ENCODE measurements around the gene LYZL2.
A peak's percentile ranks its signal among the peaks of the same experiment; 100 is the strongest.
"Not testable (repeated sequence)": the region's sequence is repeated elsewhere in the genome, so short reads cannot be mapped to it uniquely, and the experiment has no call there.

LYZL2 gene

GRCh38 chr10:30629653-30630052, at the start of gene LYZL2:
LYZL2 (minus strand) TSS chr10:30629753; CDS start chr10:30626915, 2,838 bp downstream.
- no peak for DNase-seq

DNA sequence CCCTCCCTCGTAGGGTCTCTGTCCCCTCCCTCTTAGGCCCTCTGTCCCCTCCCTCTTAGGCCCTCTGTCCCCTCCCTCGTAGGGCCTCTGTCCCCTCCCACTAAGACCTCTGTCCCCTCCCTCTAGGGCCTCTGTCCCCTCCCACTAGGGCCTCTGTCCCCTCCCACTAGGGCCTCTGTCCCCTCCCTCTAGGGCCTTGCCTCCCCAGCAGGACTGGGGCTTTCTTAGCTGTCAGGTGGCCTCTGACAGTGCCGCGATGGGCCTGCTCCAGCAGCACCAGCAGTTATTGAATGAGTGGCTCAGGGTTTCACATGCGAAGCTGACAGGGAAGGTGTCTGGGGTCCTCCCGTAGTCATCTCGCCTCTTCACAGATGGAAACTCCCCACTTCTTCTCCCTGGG, 48.1 kb upstream of the LYZL2 start:
- not testable (repeated sequence) for DNase-seq

- not testable (repeated sequence) for DNase-seq
Measured at GRCh38 chr10:30677146-30677545, 47.6 kb upstream of the LYZL2 start.

DNA sequence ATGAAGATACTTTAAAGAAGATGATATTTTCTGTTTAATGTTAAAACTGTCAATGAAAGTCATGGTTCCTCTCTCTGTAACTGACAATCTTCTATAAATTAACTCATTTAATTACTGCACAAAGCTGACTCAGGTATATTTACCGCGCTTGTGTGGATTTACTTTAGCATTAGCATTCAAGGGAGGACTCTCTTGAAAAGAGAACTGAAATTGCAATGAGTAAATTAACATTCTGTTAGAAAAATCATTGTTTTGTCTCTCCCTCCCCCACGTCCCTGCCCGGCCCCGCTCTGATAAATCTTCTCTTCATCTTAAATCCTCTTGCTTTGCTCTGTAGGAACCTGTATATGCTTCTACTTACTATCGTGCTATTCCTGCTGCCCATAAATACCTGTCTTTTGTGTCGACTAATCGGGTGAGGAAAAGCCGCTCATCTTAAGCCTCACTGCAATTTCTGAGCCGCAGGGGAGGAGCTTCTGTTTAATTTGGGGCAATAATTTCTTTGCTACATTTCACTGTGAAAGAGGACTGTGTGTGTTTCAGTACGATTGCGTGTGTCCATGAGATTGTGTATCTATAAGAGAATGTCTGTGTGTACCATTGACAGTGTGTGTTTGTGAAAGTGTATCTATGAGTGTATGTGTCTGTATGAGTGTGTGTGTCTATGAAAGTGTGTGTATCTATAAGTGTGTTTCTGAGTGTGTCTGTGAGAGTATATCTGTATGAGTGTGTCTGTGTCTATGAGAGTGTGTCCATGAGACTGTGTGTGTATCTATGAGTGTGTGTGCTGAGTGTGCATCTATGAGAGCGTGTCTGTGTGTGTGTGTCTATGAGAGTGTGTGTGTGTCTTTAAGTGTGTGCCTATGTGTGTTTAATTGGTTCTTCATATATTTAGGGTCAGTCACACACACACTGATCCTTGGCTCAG, 46.5 kb upstream of the LYZL2 start:
- no peak for DNase-seq

DNA sequence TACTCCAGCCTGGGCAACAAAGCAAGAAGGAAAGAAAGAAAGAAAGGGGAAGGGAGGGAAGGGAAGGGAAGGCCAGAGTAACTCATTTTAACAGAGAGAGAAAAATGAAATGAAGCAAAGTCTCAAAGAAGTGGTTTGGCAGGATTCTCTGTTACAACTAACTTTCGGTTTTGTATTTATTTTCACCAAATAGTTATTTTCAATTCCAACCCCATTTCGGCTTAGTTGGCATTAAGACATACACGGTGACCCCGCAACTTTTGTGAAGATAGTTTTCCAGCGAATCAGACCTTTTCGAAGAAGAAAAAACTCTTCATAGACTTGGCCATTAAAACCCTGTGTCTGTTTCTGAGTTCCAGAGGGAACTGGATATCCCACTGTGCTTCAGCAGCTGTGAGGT, 45.2 kb upstream of the LYZL2 start:
- no peak for DNase-seq

GRCh38 chr10:30673262-30673661, 43.7 kb upstream of the LYZL2 start:
- not testable (repeated sequence) for DNase-seq

DNA sequence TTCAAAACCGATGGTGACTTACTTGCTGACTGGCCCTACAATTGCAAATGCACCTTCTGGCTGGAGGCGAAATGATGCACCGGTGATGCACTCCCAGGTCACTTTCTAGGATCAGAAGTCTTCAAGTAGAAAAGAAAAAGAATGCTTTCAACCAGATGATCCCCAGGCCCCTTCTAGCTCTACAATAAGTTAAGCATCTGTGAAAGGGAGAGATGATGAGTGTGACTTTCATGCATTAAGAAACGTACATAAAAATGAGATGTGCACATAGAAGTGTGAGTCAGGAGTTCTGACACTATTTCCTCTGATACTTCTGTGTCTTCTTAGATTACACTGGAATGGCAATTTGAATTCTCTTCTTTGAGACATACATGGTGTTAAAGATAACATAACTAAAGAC, 42.8 kb upstream of the LYZL2 start:
- DNase-seq = not testable (repeated sequence)

GRCh38 chr10:30671026-30671616, 41.6 kb upstream of the LYZL2 start:
- peak; percentile 54 for DNase-seq

DNA sequence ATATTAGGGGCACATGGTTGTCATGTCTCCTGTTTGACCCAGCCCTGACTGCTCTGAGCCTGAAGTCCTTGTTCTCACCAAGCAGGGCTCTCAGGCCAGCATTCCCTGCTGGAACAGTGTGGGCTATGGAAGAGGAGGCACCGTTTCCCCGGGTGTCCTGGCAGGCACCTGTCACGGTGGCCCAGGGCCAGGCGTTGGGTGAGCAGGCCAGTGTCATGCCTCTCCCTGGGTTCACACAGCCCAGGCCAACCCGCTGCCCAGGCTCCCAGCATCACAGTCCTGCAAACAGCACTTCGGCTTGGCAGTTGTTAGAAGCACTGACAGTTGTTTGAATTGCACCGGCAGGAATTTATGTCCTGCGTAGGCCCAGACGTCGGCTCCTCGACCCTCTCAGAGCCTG, 38.4 kb upstream of the LYZL2 start:
- not testable (repeated sequence) for DNase-seq

- not testable (repeated sequence) for DNase-seq
Measured at GRCh38 chr10:30663403-30663802, 33.9 kb upstream of the LYZL2 start.

DNA sequence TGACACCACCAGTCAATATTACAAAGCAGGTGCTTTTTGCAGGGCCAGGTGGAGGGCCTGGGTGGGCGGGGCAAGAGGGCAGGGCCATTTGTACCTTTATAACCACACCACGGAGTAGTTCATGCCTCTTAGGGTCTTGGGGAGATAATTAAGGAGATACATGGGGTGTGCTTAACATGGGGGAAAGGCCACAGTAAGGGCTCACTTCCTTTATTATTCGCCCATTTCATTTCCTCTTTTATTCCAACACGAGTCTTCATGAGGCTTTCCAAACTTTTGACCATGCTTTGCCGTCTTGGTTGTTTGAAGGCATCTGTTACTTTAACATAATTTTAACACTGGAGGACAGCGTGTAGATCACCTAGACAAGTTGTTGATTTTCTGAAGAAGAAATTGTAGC, 33.3 kb upstream of the LYZL2 start:
- DNase-seq = no peak

GRCh38 chr10:30660314-30660713, 30.8 kb upstream of the LYZL2 start:
- DNase-seq = not testable (repeated sequence)

DNA sequence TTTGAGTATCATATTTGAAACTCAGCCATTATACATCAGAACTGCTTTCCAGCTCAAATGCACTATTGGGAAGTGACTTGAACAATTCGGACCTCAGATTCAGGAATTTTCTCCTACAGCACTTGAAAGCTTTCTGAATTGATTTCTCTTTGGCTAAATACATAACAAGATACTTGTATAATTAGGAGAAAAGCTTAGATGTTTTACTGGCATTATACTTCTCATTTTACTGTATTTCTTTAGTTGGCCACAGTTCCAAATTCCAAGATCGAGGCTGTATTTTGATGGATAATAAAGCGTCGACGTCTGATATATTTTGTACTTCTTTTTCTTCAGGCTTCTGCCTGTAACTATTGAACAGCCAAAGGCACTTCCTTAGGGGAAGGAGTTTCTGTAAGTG, 26.7 kb upstream of the LYZL2 start:
- no peak for DNase-seq

GRCh38 chr10:30655001-30655400, 25.4 kb upstream of the LYZL2 start:
- DNase-seq = not testable (repeated sequence)

GRCh38 chr10:30651470-30652397, 22.2 kb upstream of the LYZL2 start:
- DNase-seq = not testable (repeated sequence)

GRCh38 chr10:30647089-30647488, 17.5 kb upstream of the LYZL2 start:
- DNase-seq = no peak

GRCh38 chr10:30645340-30645827, 15.8 kb upstream of the LYZL2 start:
- DNase-seq = no peak

DNA sequence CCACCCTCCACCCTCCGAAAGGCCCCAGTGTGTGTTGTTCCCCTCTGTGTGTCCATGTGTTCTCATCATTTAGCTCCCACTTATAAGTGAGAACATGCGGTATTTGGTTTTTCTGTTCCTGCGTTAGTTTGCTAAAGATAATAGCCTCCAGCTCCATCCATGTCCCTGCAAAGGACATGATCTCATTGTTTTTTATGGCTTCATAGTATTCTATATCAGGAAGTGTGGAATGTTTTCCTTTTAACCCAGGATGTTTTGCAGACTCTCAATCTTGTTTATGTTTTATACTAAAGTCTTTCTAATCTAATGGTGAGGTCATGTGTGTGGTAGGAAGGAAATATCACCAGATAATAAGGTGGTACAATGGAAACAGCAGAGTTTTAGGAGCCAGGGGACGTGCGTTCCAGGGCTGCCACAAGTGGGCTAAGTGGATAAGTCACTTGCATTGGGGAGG, 14.9 kb upstream of the LYZL2 start:
- not testable (repeated sequence) for DNase-seq

DNA sequence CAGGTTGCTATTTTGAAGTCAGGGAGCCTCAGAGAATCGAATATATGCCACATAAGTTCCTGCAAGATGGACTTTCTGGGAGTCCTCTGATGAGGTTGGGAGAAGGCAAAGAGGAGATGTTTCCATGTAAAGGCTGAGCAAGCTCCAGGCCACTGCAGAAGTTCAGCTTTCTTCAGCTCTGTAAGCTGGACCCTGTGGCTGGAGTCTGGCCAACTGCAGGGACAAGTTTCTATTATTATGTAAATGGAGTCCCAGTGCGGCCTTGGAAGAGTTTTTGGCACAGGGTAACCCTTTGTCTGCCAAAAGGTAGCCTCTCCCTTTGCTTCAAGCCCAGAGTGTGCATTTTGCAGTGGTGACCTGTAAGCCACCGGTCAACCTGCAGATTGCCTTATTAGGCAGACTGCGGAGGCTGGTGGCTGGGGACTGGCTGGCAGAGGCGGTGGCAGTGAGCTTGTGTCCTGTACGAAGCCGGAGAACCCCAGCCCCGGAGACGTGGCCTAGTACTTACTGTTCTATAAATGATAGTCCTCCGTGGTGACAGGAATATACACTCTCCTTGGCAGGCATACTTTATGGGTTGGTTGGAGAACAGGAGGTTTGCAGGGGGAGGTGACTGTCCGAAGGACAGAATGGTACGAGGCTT, 14.1 kb upstream of the LYZL2 start:
- DNase-seq = not testable (repeated sequence)

GRCh38 chr10:30642856-30643255, 13.3 kb upstream of the LYZL2 start:
- not testable (repeated sequence) for DNase-seq

DNA sequence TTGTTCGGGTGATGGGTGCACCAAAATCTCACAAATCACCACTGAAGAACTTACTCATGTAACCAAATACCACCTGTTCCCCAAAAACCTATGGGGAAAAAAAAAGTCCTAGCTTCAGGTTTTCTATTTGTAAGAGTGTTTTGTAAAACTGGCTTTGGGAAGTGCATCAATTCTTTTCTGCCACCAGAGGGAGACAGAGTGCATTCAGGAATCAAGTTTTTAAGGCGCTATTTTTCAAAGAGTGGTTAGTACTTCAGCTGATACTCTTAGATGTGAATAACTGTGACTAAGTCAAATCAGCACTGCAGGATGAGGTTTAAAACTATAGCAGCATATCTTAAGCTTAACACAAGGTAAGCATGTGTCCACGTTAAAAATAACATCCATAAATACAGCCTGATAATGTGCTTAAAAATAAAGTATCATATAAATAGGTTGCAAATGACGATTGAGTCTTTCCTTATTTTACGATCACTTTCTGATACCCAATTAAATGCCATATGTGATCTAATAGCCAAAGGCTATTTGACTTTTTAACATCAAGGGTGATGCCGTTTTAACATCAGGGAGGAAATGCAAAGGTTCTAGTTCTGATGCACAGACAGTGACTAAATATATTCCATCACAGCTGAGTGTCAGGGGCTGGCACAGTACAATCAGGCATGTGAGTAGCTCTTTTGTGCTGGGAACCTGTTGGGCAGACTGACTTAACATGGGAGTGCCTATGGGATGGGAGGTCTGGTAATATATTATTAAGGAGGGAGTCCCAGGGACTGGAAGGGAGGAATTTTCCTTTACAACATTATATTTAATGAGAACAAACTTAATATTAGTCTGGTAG, 10.6 kb upstream of the LYZL2 start:
- DNase-seq = peak; percentile 46
